ENCODE results near the gene HSF2. TPM values are rescaled to one million over a fixed set of nuclear protein-coding genes. Genes with fewer than 3 reads are reported as not detected.

Gene HSF2
- total and polyA plus RNA-seq, 2 of the 13 experiments (the other 11 are each of a cell fraction or from before 2014, with no cell fraction given) = 24.8 to 26.4 TPM

- TF ChIP-seq, protein P1, sequence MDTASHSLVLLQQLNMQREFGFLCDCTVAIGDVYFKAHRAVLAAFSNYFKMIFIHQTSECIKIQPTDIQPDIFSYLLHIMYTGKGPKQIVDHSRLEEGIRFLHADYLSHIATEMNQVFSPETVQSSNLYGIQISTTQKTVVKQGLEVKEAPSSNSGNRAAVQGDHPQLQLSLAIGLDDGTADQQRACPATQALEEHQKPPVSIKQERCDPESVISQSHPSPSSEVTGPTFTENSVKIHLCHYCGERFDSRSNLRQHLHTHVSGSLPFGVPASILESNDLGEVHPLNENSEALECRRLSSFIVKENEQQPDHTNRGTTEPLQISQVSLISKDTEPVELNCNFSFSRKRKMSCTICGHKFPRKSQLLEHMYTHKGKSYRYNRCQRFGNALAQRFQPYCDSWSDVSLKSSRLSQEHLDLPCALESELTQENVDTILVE (CRISPR knock-in tag; IDR thresholded peaks at IDR 0.05) = no peak
- TF ChIP-seq, protein P2, sequence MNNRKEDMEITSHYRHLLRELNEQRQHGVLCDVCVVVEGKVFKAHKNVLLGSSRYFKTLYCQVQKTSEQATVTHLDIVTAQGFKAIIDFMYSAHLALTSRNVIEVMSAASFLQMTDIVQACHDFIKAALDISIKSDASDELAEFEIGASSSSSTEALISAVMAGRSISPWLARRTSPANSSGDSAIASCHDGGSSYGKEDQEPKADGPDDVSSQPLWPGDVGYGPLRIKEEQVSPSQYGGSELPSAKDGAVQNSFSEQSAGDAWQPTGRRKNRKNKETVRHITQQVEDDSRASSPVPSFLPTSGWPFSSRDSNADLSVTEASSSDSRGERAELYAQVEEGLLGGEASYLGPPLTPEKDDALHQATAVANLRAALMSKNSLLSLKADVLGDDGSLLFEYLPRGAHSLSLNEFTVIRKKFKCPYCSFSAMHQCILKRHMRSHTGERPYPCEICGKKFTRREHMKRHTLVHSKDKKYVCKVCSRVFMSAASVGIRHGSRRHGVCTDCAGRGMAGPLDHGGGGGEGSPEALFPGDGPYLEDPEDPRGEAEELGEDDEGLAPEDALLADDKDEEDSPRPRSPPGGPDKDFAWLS (CRISPR knock-in tag; IDR thresholded peaks at IDR 0.05; ENCODE audit: borderline replicate concordance) = 0 out of 2 replicates have a peak, but pooled peaks have one; percentile 32
- TF ChIP-seq, protein P3, sequence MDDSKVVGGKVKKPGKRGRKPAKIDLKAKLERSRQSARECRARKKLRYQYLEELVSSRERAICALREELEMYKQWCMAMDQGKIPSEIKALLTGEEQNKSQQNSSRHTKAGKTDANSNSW (CRISPR knock-in tag; IDR thresholded peaks at IDR 0.05; ENCODE audit: borderline replicate concordance) = peak; percentile 71; the same call in 1 of the 2 replicates
- TF ChIP-seq ZBTB43 (CRISPR knock-in tag; conservative IDR thresholded peaks at IDR 0.05) = peak; percentile 67
- peak; percentile 93 for TF ChIP-seq ZNF687 (CRISPR knock-in tag; IDR thresholded peaks at IDR 0.05)
- no peak for TF ChIP-seq GLMP (CRISPR knock-in tag; IDR thresholded peaks at IDR 0.05; ENCODE audit: borderline replicate concordance)
- TF ChIP-seq, protein P4, sequence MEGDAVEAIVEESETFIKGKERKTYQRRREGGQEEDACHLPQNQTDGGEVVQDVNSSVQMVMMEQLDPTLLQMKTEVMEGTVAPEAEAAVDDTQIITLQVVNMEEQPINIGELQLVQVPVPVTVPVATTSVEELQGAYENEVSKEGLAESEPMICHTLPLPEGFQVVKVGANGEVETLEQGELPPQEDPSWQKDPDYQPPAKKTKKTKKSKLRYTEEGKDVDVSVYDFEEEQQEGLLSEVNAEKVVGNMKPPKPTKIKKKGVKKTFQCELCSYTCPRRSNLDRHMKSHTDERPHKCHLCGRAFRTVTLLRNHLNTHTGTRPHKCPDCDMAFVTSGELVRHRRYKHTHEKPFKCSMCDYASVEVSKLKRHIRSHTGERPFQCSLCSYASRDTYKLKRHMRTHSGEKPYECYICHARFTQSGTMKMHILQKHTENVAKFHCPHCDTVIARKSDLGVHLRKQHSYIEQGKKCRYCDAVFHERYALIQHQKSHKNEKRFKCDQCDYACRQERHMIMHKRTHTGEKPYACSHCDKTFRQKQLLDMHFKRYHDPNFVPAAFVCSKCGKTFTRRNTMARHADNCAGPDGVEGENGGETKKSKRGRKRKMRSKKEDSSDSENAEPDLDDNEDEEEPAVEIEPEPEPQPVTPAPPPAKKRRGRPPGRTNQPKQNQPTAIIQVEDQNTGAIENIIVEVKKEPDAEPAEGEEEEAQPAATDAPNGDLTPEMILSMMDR (CRISPR knock-in tag; IDR thresholded peaks at IDR 0.05) = peak; percentile 61
- peak; percentile 66; the same call in 1 of the 2 replicates for TF ChIP-seq HINFP (CRISPR knock-in tag; IDR thresholded peaks at IDR 0.05; ENCODE audit: low read depth)
- peak; percentile 60; the same call in 1 of the 2 replicates for TF ChIP-seq TARDBP (CRISPR knock-in tag; IDR thresholded peaks at IDR 0.05)
- TF ChIP-seq ZNF724P (CRISPR knock-in tag; IDR thresholded peaks at IDR 0.05; ENCODE audit: borderline replicate concordance) = peak; percentile 90
- no peak; the same call in 1 of the 2 replicates for TF ChIP-seq ZNF333 (CRISPR knock-in tag; IDR thresholded peaks at IDR 0.05; ENCODE audit: borderline replicate concordance)
- TF ChIP-seq ZFP1 (CRISPR knock-in tag; IDR thresholded peaks at IDR 0.05) = no peak
- TF ChIP-seq TOE1 (CRISPR knock-in tag; IDR thresholded peaks at IDR 0.05) = no peak
These were observed at the start of gene HSF2 (continued) for GRCh38 chr6:122399348-122400120.
